Endodermal cell (in vitro differentiated cells): ENCODE data around the gene KRTAP2-4. TPM values are rescaled to one million over a fixed set of nuclear protein-coding genes. Genes with fewer than 3 reads are reported as not detected.
"Not testable (repeated sequence)": the region's sequence is repeated elsewhere in the genome, so short reads cannot be mapped to it uniquely, and the experiment has no call there.

ENCODE experiments used
- DNase-seq: peaks from one replicate; pipeline ENCODE4 v3.0.0-alpha.2; 2017
- H3K27ac ChIP-seq: 2 replicates; pipeline ENCODE4 v1.5.1; 2013; ENCODE audit warnings: mild to moderate bottlenecking, low read depth, low read length, moderate library complexity
- H3K27me3 ChIP-seq: 2 replicates; pipeline ENCODE4 v1.6.1; 2013; ENCODE audit warnings: mild to moderate bottlenecking, low read length, moderate library complexity; ENCODE audit not compliant: insufficient read depth, control insufficient read depth, poor library complexity, severe bottlenecking
- H3K36me3 ChIP-seq: 2 replicates; pipeline ENCODE4 v1.7.0; 2013; ENCODE audit warnings: mild to moderate bottlenecking, low read length, moderate library complexity; ENCODE audit not compliant: control insufficient read depth, insufficient read depth
- H3K4me1 ChIP-seq: one replicate; pipeline ENCODE4 v1.7.0; 2013; ENCODE audit warnings: low read length; ENCODE audit not compliant: control insufficient read depth, insufficient read depth
- H3K4me3 ChIP-seq: 2 replicates; pipeline ENCODE4 v1.5.1; 2013; ENCODE audit warnings: mild to moderate bottlenecking, low read length, moderate library complexity
- H3K9ac ChIP-seq: 2 replicates; pipeline ENCODE4 v1.6.1; 2013; ENCODE audit warnings: mild to moderate bottlenecking, low read length, moderate library complexity; ENCODE audit not compliant: poor library complexity, severe bottlenecking; ENCODE audit errors: extremely low read depth
- H3K9me3 ChIP-seq: 2 replicates; pipeline ENCODE4 v1.6.1; 2013; ENCODE audit warnings: mild to moderate bottlenecking, low read length, moderate library complexity; ENCODE audit not compliant: control insufficient read depth
- H3K27ac Mint-ChIP-seq: 2 replicates; pipeline ENCODE4 v1.8.0; 2020; ENCODE audit warnings: mixed read lengths
- H3K27me3 Mint-ChIP-seq: 2 replicates; pipeline ENCODE4 v1.8.0; 2021; ENCODE audit warnings: mild to moderate bottlenecking, mixed read lengths; ENCODE audit not compliant: insufficient read depth
- H3K36me3 Mint-ChIP-seq: 2 replicates; pipeline ENCODE4 v1.8.0; 2020; ENCODE audit warnings: low read depth, mixed read lengths
- H3K4me1 Mint-ChIP-seq: 2 replicates; pipeline ENCODE4 v1.8.0; 2020; ENCODE audit warnings: mixed read lengths
- H3K4me3 Mint-ChIP-seq: 2 replicates; pipeline ENCODE4 v1.8.0; 2020; ENCODE audit warnings: mild to moderate bottlenecking, moderate library complexity, mixed read lengths
- H3K9me3 Mint-ChIP-seq: 2 replicates; pipeline ENCODE4 v1.8.0; 2020; ENCODE audit warnings: mild to moderate bottlenecking, mixed read lengths
- CTCF ChIP-seq: fragments of 200-600 bp; sonication (generic); conservative IDR thresholded peaks from 2 replicates; pipeline ENCODE4 v1.5.0; 2021; ENCODE audit warnings: antibody characterized with exemption, mild to moderate bottlenecking
- WGBS, 2 experiments: methylation state at CpG; one replicate each; pipeline versions ENCODE4 v1.1.5 to v1.1.7; 2013; ENCODE audit warnings: missing lambda C conversion rate in 2 of 2, mixed read lengths in 1 of 2; ENCODE audit not compliant: insufficient coverage in 1 of 2, insufficient read length in 1 of 2; 5-methylcytosine and 5-hydroxymethylcytosine counted together
- long read RNA-seq, 4 experiments: library from polyadenylated mRNA in 2 of 4; library from RNA in 1 of 4; library from capped mRNA in 1 of 4; stranded (forward) in 3 of 4; unstranded in 1 of 4; transcript quantifications; one replicate each; pipeline ENCODE4 v2.0.0, GENCODE V29; 2020 to 2021; ENCODE audit warnings: inconsistent platforms in 1 of 4
- polyA plus RNA-seq, 2 experiments: library from polyadenylated mRNA; stranded (reverse); fragments of 50-300 nt; gene quantifications; one replicate each; pipeline ENCODE4 v1.2.3, GENCODE V29; 2013
- total RNA-seq, 2 donors: library from RNA; stranded (reverse); fragmentation: NEBNext Ultra II Directional in 1 of 2; extraction: Animal tissue kit (Norgen Biotek cat#: 25700) in 1 of 2; gene quantifications; 2 replicates in 1 of 2; 3 replicates in 1 of 2; pipeline ENCODE4 v1.2.1, GENCODE V29; 2021

KRTAP2-4 gene
- total RNA-seq: not detected
- not detected for polyA plus RNA-seq (2013, experiment 1 of 2)
- not detected for polyA plus RNA-seq (2013, experiment 2 of 2)
- long read RNA-seq, experiment 1: 0 reads
- long read RNA-seq, experiment 2: 0 reads
- long read RNA-seq, experiment 3: 0 reads
- long read RNA-seq, experiment 4: 0 reads

GRCh38 chr17:41065829-41066624 is at the start of gene KRTAP2-4:
TSS of gene KRTAP2-4 (minus strand) at chr17:41065879. CDS start at chr17:41065845, 34 bp downstream.
- no peaks in the 10 kb centered on the region for H3K9me3 Mint-ChIP-seq
- Histone ChIP-seq H3K27ac (no peak within 1 kb of the TSS), H3K4me1 (no peaks in the 10 kb centered on the region), H3K9ac (no peak within 1 kb of the TSS), H3K4me3 (no peak within 1 kb of the TSS), H3K9me3 (no peaks in the 10 kb centered on the region), H3K36me3 (no peaks in the 10 kb centered on the region), H3K27me3 (no peaks in the 10 kb centered on the region)
- no peak for TF ChIP-seq CTCF
- no peak within 1 kb of the TSS for H3K27ac Mint-ChIP-seq
- no peaks in the 10 kb centered on the region for H3K36me3 Mint-ChIP-seq
- WGBS, 2 experiments: 91 to 96% methylated on average over 5 of the region's 6 CpGs
- no peak for DNase-seq
- H3K27me3 Mint-ChIP-seq: no peaks in the 10 kb centered on the region
- no peaks in the 10 kb centered on the region for H3K4me1 Mint-ChIP-seq
- no peak within 1 kb of the TSS for H3K4me3 Mint-ChIP-seq

GRCh38 chr17:41111151-41111885 is 45.6 kb upstream of the KRTAP2-4 start:
- Mint-ChIP-seq H3K27ac (no peak overlapping the region), H3K36me3 (no peaks in the 10 kb centered on the region), H3K9me3 (peaks cover 34% of the 10 kb centered on the region), H3K4me1 (peaks cover 9% of the 10 kb centered on the region), H3K4me3 (no peak overlapping the region), H3K27me3 (no peaks in the 10 kb centered on the region)
- Histone ChIP-seq H3K27ac (no peak overlapping the region), H3K9ac (no peak overlapping the region), H3K4me1 (no peaks in the 10 kb centered on the region), H3K9me3 (peaks cover 32% of the 10 kb centered on the region), H3K4me3 (no peak overlapping the region), H3K36me3 (no peaks in the 10 kb centered on the region), H3K27me3 (no peaks in the 10 kb centered on the region)
- WGBS, 2 experiments: 56 to 100% methylated on average over 1 of the region's 2 CpGs
- TF ChIP-seq CTCF: no peak
- DNase-seq: no peak

- not testable (repeated sequence) for H3K27me3 Mint-ChIP-seq, H3K9ac ChIP-seq, H3K4me3 ChIP-seq, H3K4me3 Mint-ChIP-seq, H3K27me3 ChIP-seq, H3K36me3 ChIP-seq, H3K4me1 Mint-ChIP-seq, H3K36me3 Mint-ChIP-seq, H3K27ac Mint-ChIP-seq, H3K27ac ChIP-seq, H3K4me1 ChIP-seq, DNase-seq
- 40 to 64% methylated on average over 1 of the region's 1 CpG for WGBS, 2 experiments
- H3K9me3 Mint-ChIP-seq: peaks cover 31% of the 10 kb centered on the region
- H3K9me3 ChIP-seq: peaks cover 32% of the 10 kb centered on the region
Observed at GRCh38 chr17:41108728-41109386, 43.2 kb upstream of the KRTAP2-4 start.
